NCI-H345 treated with DMSO at 0.1 percent for 48 hours (cell line): Measurements from ENCODE around the gene AHNAK2.
"Not testable (repeated sequence)": the region's sequence is repeated elsewhere in the genome, so short reads cannot be mapped to it uniquely, and the experiment has no call there.

Experiments
- DNase-seq: peaks from one replicate; lab custom pipeline; 2025; ENCODE audit not compliant: unreplicated experiment; lab: John Stamatoyannopoulos, UW

Gene AHNAK2

GRCh38 chr14:104900639-104901512, 77.3 kb downstream of the AHNAK2 start:
- DNase-seq, result no peak

- no peak for DNase-seq
Measured at GRCh38 chr14:104899781-104900180, 78.4 kb downstream of the AHNAK2 start.

- no peak for DNase-seq
Measured at GRCh38 chr14:104898870-104899510, 79.2 kb downstream of the AHNAK2 start.

DNA sequence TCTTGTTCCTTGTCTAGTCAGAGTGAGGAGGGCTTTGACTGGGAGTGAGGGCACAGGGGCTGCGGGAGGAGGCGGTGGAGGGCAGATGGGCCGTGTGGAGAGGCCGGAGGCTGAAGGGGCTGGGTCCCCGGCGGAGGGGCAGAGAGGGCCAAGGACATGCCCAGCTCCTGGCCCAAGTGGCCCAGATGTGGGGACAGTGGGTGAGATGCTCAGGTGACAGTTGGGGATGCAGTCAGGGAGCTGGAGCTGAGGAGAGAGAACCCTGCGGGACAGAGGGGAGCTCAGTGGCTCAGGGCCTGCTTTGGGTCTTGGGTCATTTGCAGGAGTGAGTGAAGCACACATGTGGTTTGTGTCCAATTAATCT, 80.0 kb downstream of the AHNAK2 start:
- DNase-seq, result no peak

GRCh38 chr14:104897330-104898194, 80.6 kb downstream of the AHNAK2 start:
- DNase-seq, result no peak

- peak; percentile 90 for DNase-seq
Measured at GRCh38 chr14:104895786-104896661, 82.2 kb downstream of the AHNAK2 start.

DNA sequence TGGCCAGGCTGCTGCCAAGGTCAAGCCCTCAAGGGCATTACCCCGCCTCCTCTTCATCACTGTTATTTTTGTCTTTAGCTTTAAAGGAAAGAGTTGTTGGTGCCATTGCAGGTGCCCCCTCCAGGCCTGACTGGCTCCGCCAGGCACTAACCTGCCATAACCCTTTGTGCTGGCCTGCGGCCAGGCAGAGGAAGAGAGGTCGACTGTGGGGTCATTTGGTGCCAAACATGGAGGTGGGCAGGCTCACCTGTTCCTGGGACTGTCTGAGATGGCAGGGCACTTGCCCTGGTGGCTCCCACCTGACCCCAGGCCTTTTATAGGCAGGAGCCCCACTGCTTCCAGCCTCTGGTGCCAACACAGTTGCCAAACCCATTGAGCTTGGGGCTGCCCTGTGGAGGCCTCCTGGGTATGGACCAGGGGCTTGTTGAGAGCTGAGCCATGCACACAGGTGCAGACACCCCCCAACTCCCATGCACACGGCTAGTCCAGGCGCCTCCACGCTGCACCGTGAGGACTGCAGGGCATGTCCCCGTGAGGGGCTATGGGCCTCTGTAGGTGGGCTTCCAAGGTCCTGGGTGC, 82.9 kb downstream of the AHNAK2 start:
- DNase-seq, result no peak

GRCh38 chr14:104894331-104895206, 83.6 kb downstream of the AHNAK2 start:
- no peak for DNase-seq

DNA sequence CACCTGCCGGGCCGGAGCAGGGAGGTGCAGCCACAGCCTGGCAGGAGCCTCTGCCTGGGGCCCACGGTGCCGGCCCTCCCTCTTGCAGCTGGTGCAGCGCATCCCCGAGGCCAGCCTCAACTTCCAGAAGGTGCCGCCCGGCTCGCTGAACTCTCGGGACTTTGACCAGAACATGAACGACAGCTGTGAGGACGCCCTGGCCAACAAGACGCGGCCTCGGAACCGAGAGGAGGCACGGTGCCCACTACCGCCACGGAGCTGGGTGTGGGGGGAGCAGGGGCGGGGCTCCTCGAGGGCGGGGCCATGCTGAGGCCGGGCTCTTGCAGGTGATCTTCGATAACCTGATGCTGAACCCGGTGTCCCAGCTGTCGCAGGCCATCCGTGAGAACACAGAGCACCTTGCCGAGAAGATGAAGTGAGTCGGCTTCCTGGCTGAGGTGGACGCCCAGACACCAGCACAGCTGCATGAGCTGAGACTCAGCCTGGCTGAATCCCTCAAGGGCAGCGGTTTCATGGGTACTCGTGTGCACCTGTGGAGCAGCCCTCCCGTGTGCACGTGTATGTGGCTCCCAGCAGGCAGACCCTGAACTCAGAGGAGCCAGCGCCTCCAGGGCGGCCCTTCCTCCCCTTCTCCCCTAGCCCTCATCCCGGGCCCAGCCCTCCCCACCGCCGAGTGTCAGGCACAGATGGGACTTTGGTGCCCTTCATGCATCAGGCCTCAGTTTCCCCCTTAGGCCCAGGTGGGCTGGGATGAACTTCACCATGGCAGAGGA, 84.6 kb downstream of the AHNAK2 start:
- no peak for DNase-seq

GRCh38 chr14:104892531-104893434, 85.4 kb downstream of the AHNAK2 start:
- no peak for DNase-seq

- no peak for DNase-seq
Measured at GRCh38 chr14:104891664-104892530, 86.3 kb downstream of the AHNAK2 start.

DNA sequence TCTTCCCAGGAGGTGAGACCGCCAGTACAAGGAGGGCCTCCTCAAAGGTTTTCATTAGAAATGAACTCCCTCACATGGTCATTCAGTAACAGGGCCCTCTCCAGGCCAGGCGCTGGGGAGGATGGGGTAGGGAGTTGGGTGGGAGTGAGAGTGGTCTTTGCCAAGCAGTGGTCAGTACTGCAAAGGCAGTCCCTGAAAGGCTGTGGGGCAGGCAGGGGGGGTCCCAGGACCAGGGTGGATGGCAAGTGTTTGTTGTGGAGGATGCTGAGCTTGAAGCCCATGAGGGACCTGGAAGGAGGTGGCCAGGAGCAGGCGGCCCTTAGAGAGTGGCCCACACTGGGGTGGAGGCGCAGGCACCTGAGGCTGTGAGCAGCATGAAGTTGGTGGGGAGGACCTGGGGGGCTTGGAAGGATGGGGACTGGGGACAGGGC, 87.0 kb downstream of the AHNAK2 start:
- no peak for DNase-seq

GRCh38 chr14:104890292-104890691, 87.9 kb downstream of the AHNAK2 start:
- DNase-seq, result not testable (repeated sequence)

GRCh38 chr14:104889375-104889757, 88.8 kb downstream of the AHNAK2 start:
- no peak for DNase-seq

DNA sequence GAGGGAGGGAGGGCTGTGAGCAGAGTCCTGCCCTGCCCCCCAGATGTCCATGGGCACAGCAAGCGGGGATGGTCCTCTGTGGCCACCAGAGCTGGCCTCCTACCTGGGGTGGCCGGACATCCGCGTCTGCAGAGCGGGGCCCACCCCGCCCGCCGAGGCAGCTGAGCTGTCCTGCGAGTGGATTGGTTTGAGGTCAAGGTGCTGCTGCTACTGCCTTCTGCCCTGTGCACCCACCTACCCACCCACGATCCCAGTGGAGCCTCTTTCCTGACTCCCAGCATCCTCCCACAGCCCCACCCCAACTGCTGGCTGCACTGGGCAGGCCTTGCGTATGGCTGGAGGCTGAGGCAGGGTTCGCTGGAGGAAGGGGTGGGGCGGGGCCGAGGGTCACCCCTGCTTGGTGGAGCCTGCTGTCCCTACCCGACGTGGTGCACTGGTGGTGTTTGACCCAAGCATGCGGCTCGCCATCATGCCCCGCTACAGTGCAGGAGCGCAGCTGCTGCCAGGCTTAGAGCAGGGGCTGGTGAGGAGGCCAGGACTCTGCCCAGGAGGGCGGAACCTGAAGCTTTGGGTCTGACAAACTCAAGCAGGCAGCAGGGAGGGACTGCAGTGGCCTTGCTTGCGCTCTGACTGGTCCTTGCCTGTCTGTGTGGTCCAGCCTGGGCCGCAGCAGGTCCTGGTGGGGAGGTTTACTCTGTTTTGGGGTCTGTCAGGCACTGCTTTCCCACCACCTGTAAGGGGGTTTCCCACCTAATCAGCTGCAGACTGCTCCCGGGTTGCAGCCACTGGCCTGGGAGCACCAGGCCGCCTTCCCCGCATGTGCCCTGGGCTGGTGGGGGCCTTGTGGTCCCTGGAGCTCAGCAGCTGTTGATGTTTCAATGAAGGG, 89.4 kb downstream of the AHNAK2 start:
- no peak for DNase-seq
